Measurements from ENCODE around the gene NRSN1. TPM values are rescaled to one million over a fixed set of nuclear protein-coding genes. Genes with fewer than 3 reads are reported as not detected.

Gene NRSN1
- total and polyA plus RNA-seq, 2 donors: 0.73 to 0.90 TPM

Small RNAs within 50 kb of the gene (small RNA-seq; reads per million reads assigned to genes)
- gene RF00218: 0.12 reads per million

Other genes starting within 250 kb of the NRSN1 start
- 4.3 TPM for gene DCDC2, start 231.8 kb downstream of the NRSN1 start, total RNA-seq
- gene DCDC2, start 231.8 kb downstream of the NRSN1 start, polyA plus RNA-seq: 0.23 TPM

All from urinary bladder (tissue), 2 donors.